NOMO-1 treated with dmso at 0.1 percent for 144 hours (cell line): ENCODE results near the gene ACACA.
"Not testable (repeated sequence)": the region's sequence is repeated elsewhere in the genome, so short reads cannot be mapped to it uniquely, and the experiment has no call there.

Source experiments
- DNase-seq: peaks from one replicate; lab custom pipeline; 2025; ENCODE audit not compliant: unreplicated experiment; lab: John Stamatoyannopoulos, UW

ACACA gene

DNA sequence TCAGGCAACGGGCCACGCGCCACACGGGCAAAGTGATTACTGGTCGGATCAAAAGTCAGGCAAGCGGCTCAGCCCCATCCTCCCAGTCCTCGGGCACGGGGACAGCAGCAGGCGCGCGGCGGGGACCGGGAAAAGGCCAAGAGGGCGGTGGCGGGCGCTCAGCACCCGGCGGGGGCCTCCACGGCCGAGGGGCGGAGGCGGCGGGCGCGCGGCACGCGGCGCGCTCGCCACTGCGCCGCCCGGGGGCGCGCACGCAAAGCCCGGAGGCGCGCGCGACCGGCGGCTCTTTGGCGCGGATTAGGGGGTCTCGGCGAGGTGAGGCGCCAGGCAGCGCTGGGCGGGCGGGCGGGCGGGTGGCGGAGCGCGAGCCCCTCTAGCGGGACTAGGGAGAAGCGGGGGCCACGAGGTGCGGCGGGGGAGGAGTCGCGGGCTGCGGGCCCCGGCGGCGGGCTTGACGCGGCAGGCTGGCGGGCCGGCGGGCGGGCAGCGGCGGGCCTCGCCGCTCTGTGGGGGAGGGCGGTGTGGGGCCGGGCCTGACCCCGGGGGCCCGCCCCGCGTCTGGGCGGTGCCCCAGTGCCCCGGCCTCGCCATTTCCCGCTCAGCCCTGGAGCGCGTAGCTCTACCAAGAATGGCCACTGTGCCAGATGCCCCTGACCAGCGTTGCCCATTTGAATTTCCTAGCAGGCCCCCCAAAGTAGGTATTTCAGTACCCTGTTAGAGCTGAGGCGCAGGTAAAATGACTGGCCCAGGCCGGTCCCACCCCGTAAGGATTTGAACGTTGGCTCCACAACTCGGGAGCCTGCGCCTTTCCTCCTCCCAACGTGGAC, at the start of gene ACACA, which contains the start of gene TADA2A:
ACACA (minus strand) TSS at position 202 of the 827 bp plus-strand sequence. CDS start 537 bp downstream, outside the sequence.
TADA2A (plus strand) TSS at position 252 of the 827 bp plus-strand sequence. CDS start 4,480 bp downstream, outside the sequence.
- DNase-seq, result peak; percentile 71

DNA sequence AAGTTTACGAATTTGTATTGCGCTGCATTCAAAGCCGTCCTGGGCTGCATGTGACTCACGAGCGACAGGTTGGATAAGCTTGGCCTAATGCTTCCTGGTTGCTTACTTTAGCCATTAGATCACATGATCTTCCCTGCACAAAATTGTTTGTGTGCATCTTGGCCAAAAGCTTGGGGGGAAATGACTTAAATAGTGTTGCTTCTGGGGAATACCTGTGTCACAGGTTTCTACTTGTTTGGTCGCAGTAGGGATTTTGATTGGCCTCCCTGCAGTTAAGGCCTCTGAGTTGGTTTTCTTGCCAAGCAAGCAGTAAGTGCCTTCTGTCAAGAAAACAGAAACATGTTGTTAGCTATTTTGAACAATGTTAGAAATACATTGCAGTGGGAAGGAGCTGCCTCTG, 43.5 kb upstream of the ACACA start:
- DNase-seq, result no peak

DNA sequence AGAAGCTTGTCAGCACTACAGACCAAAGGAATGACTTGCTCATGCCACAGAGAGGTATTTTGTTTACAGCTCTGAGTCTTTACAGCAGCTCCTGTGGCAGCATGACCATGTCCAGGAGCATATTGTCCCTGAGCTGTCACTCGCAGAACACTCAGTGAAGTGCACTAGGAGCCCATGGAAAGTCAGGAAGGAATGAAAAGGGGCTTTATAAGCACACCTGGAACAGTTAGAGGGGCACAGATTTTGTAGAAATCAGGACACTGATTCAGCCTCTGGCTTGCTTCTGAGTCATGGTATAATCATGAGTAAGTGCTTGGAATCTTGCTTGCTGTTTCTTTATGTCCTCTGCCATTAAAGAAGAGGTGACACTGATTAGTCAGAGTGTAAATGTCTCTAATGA, 41.0 kb upstream of the ACACA start:
- DNase-seq, result no peak

DNA sequence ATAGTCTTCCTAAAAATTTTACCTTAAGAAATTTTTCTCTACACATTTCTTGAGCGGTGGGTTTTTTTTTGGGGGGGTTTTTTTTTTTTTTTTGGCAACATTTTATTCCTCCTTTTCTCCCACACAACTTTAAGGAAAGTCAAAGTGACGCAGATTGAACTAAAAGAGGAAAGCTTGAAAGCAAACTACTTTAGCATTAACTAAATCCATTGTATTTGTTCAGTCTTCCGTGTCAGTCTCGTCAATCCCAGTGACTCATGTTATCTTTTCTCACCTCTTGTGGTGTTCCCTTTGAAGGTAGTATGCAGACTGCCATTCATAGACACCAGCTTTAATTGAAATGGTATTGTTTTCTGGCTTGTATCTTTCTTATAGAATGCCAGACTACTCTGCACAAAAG, 39.4 kb upstream of the ACACA start:
- no peak for DNase-seq

DNA sequence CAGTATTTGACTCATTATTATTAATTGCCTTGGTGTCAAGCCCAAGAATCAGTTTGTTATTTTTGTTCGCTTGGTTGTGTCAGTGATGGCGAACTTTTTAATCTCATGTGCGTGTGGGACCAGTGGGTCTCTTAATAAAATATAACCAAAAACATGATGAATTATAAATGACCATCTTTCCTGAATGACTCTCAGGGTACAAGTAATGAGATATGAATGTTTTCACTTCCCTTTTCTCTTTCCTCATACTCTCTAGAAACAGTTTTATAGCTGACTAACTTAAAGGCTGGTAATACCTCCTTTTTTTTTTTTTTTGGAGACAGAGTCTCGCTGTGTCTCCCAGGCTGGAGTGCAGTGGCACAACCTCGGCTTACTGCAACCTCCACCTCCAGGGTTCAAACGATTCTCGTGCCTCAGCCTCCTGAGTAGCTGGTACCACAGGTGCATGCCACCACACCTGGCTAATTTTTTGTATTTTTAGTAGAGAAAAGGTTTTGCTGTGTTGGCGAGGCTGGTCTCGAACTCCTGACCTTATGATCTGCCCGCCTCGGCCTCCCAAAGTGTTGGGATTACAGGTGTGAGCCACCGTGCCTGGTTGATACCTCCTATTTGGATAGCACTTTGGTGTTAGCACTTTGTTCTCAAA, 34.9 kb upstream of the ACACA start:
- peak; percentile 20 for DNase-seq

DNA sequence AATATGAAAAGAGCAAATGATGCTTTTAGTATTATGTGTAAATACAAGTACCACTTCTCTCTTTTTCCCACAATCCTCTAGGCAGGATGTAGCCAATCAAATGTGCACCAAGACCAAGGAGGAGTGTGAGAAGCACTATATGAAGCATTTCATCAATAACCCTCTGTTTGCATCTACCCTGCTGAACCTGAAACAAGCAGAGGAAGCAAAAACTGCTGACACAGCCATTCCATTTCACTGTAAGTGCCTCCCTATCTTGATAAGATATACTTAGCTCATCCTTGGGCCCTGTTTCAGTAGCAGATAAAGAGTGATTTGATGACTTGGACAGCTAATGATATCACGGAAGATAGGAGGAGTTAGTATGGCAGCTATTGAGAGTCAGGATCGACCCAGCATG, 33.8 kb upstream of the ACACA start:
- DNase-seq, result no peak

DNA sequence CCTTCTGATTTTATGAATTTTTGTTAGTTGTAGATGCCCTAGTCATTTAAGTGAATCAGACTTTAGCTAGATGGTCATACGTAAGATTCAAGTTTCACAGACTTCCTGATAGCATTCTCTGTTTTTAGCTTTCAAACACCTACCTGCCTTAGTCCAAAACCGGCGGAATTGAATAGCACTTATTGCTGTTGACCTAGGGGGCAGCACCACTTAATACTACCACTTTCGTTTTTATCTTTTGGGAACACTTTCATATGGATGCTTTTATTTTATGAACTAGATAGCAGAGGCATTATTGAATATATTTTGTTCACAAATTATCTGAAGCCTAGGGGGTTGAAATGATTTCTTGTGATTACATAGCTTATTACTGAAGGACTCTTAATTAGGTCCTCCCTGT, 31.5 kb upstream of the ACACA start:
- DNase-seq, result no peak

DNA sequence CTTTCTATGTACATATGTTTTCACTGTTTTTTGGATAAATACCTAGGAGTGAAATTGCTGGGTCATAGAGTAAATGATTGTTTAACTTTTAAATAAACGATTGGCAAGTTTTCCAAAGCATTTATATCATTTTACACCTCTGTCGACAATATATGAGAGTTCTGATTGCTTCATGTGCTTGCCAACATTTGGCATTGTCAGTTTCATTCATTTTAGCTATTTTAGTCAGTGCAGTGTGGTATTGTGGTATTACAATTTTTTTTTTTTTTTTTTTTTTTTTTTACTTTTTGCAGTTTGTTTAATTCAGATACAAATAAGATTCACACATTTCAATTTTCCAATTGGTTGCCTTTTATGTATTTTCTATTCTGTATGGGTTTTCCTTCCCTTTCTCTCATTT, 26.0 kb upstream of the ACACA start:
- DNase-seq, result no peak

DNA sequence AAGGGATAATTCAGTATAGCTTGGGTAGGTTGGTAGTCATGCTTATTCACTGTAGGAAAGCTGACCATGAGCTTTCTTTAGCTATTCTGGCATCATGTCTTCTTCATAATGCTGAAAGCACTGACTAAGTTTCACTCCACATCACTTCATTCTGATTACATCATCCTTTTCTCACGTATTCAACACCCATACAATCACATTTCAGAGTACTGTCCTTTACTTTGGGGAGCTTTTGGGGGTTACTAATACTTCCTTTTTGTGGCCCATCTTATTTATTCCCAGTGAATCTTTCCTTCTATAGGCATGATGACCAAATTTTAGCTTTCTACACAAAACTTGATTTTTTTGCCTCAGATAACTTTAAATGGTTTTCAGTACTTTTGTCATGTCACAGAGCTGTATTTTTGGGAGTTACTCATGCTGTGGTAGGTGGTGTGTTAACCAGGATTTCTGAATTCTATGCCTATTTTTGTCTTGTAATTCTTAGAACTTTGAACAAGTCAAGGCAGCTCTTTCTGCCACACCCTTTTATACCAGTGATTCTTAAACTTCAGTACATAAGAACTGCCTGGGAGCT, 23.5 kb upstream of the ACACA start:
- DNase-seq, result no peak

DNA sequence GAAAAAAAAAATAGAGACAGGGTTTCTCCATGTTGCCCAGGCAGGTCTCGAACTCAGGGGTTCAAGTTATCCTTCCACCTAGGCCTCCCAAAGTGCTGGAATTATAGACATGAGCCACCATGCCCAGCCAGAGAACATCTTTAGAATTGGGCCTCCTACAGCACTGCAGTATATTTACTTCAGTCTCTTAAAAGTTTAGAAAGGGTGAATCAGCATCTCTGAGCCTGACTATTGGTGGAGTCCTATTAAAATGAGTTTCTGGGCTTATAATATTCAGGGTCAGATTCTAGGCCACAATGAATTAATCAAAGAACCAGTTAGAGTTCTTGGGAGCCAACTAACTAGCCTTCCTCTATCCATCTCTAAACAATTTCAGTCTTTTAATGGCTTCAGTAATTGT, 22.8 kb upstream of the ACACA start:
- DNase-seq, result no peak

DNA sequence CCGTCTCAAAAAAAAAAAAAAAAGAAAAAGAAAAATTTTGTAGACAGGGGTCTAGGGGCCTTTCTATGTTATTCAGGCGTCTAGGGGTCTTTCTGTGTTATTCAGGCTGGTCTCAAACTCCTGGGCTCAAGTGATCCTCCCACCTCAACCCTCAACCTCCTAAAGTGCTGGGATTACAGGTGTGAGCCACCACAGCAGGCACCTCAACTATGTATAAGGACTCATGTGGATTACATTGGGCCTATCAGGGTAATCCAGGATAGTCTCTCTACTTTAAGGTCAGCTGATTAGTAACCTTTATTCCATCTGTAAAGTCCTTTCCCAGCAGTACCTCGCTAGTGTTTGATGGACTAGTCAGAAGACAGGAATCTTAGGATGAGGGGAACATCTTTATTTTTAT, 22.4 kb upstream of the ACACA start:
- DNase-seq, result no peak

DNA sequence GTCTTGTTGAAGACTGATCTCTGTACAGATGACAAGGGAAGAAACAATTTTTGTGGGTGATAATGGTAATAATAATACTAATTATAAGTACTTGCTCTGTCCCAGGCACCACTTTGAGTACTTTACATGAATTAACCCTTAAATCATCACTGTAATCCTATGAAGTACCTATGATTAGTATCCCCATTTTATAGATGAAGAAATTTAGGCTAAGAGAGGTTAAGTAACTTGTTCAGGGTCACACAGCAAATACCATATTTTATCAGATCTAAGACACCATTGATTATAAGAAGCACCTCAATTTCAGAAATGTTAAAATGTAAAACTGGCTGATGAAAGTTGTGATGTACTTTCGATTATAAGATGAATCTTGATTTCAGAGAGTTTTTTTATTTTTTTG, 18.6 kb upstream of the ACACA start:
- no peak for DNase-seq

DNA sequence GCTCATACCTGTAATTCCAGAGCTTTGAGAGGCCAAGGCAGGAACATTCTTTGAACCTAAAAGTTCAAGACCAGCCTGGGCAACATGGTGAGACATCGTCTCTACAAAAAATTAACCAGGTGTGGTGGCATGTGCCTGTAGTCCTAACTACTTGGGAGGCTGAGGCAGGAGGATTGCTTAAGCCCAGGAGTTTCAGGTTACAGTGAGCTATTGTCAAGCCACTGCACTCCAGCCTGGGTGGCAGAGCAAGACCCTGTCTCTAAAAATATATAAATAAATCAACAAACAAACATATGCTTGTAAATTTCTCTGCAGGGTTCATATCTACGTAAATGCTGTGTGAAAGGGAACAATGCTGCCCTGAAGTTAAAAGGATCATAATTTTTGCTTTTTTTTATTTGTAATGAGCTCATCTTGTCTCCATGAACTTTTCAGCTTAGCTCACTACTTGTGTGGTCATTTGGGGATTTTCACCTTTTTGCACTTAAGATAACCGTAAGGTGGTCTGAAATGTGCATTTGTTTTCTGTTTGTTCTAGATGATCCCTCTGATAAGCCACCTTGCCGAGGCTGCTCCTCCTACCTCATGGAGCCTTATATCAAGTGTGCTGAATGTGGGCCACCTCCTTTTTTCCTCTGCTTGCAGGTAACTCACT, 16.5 kb upstream of the ACACA start:
- DNase-seq, result no peak

DNA sequence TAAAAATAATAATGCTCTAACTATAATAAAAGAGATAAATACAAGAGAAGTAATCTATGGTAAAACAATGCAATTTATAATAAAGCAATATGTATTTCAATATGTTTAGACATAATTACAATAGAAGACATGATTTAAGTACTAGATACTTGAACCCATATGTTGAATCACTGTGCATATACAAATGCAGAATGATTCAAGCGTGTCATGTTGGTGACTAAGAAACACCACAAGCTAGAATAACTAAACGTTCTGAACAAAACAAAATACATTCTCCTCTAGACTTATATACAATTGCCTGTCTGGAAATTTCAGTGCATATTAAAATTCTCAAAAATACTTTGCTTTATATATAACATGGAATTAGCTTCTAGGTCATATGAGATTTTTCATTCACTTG, 11.2 kb upstream of the ACACA start:
- no peak for DNase-seq

DNA sequence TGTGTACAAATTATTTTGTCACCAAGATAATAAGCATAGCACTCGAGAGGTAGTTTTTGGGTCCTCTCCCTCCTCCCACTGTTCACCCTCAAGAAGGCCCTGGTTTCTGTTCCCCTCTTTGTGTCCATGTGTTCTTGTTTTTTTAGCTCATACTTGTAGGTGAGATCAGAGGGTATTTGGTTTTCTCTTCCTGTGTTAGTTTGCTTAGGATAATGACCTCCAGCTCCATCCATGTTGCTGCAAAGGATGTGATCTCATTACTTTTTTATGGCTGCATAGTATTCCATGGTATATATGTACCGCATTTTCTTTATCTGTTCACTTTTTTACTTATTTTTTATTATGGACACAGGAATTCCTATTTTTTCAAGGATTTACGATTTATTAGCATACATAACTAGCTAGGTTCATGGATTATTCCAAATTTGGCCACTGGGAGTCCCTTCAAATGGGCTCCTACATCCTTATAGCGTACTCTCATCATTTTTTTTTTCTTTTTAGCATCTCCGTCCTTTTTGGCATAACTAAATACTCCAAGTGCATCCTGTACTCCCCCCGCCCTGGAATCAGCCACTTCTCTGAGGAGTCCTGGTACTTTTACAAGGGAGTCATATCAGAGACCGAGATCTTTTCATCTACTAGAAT, 7.4 kb upstream of the ACACA start:
- DNase-seq, result no peak

DNA sequence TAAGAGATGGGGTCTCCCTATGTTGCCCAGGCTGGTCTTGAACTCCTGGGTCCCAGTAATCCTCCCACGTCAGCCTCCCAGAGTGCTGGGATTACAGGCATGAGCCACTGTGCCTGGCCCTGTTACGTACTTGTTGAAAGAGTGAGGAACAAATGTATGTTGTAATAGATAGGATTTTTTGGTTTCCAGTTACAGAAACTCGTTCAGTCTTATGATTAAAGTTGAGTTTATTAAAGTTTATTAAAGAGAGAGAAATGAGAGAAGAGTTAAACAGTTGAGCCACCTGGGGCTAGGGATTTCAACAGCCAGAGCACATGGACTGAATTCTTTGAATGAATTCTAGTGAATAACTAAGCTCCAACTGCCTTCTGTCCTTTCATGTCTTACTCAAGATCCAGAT, 3.7 kb upstream of the ACACA start:
- DNase-seq, result no peak

DNA sequence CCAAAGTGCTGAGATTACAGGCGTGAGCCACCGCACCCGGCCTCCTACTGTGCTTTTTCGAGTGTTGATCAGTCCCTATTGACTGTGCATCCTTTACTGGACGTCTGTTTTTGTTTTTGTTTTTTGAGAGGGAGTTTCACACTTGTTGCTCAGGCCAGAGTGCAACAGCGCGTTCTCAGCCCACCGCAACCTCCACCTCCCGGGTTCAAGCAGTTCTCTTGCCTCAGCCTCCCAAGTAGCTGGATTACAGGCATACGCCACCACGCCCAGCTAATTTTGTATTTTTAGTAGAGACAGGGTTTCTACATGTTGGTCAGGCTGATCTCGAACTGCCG, 1.5 kb upstream of the ACACA start:
- DNase-seq, result not testable (repeated sequence)

DNA sequence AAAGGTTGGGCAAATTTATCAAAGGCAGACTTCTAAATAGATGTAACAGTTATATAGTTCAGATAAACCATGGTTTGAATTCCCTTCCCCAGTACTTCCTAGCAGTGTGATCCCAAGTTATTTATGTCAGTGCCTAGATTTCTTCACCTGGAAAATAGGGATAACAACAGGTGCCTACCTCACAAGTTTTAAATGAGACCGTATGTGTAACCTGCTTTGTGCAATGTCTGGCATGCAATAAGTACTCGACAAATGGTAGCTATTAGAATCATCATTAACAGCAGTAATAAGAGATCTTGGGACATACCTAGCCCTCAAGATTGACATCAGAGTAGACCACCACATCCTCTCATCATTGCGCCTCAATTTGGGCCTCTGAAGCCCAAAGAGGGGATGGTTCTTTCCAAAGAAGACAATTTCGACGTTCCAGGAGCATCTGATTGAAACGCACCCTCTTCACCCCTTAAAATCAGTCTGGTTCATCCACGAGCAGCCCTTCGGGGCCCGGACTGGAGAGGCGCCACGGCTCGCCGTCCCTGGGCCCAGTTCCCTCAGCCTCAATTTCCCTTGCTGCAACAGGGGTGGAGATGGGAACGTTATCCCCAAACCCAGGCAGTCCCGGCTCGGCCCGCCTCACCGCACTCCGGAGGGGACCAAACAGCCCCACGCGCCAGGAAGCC, 541 bp downstream of the ACACA start:
- no peak for DNase-seq

DNA sequence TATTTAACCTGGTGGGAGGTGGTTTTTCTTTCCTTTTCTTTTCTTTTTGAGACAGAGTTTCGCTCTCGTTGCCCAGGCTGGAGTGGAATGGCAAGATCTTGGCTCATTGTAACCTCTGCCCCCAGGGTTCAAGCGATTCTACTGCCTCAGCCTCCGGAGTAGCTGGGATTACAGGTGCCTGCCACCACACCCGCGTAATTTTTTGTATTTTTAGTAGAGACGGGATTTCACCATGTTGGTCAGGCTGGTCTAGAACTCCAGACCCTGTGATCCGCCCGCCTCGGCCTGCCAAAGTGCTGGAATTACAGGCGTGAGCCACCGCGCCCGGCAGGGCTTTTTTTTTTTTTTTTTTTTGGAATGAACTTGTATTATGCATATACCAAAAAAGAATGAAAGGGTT, 1.1 kb downstream of the ACACA start:
- not testable (repeated sequence) for DNase-seq

DNA sequence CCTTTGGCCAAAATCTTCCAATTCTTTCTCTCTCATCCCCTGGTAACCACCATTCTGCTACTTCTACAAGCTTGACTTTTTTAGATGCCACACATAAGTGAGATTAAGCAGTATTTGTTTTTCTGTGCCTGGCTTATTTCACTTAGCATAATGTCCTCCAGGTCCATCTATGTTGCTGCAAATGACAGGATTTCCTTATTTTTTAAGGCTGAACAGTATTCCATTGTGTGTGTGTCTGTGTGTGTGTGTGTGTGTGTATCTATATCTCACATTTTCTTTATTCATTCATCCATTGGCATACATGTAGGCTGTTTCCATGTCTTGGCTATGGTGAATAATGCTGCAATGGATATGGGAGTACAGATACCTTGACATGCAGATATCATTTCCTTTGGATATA, 6.1 kb downstream of the ACACA start:
- DNase-seq, result no peak
